ENCODE measurements around the gene GNPTAB. TPM values are rescaled to one million over a fixed set of nuclear protein-coding genes. Genes with fewer than 3 reads are reported as not detected.

Gene GNPTAB
- total RNA-seq, 3 donors from 2014 or later (not counting 1 experiment from before 2014, with no cell fraction given) = 260 to 285 (median 262) TPM

DNA sequence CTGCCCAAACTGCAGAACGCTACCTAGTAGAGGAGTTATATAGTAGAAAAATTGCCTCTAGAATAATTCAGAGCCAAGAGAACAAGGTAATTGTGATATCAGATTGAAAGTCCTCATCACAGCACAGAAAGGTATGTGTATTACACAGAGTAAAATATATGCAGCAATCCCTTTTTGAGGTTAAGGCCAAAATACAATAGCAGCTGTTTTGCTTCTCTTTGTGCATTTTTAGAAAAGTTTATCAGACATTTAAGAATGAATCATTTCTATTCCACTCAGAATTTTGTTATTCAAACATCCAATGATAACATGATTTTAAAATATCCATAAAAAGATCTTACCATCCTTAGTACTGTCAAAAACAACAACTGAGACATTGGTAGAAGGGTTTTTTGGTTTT lies 45.1 kb downstream of the GNPTAB start:
- Histone ChIP-seq H3K27ac (ENCODE audit: low read length) (no peak overlapping the region), H3K9me3 (ENCODE audit: control insufficient read depth, insufficient read depth, low read length) (no peaks in the 10 kb centered on the region), H3K4me1 (ENCODE audit: control insufficient read depth, insufficient read depth, low read length) (peaks cover 22% of the 10 kb centered on the region), H3K36me3 (ENCODE audit: control insufficient read depth, insufficient read depth, low read length) (peaks cover 64% of the 10 kb centered on the region), H3K27me3 (ENCODE audit: control insufficient read depth, insufficient read depth, low read length) (no peaks in the 10 kb centered on the region), H3K4me3 (ENCODE audit: low read length) (no peak overlapping the region)
- no peak for ATAC-seq
- intact Hi-C loops (cut with micrococcal nuclease) = no loop called here
- no peak overlapping the region for H3K4me3 Mint-ChIP-seq
- DNase-seq = no peak
- TF ChIP-seq, protein P1, sequence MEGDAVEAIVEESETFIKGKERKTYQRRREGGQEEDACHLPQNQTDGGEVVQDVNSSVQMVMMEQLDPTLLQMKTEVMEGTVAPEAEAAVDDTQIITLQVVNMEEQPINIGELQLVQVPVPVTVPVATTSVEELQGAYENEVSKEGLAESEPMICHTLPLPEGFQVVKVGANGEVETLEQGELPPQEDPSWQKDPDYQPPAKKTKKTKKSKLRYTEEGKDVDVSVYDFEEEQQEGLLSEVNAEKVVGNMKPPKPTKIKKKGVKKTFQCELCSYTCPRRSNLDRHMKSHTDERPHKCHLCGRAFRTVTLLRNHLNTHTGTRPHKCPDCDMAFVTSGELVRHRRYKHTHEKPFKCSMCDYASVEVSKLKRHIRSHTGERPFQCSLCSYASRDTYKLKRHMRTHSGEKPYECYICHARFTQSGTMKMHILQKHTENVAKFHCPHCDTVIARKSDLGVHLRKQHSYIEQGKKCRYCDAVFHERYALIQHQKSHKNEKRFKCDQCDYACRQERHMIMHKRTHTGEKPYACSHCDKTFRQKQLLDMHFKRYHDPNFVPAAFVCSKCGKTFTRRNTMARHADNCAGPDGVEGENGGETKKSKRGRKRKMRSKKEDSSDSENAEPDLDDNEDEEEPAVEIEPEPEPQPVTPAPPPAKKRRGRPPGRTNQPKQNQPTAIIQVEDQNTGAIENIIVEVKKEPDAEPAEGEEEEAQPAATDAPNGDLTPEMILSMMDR (IDR thresholded peaks at IDR 0.05) = no peak
- 100% methylated on average over 1 of the region's 1 CpG for WGBS (ENCODE audit: insufficient coverage)
- H3K9me3 Mint-ChIP-seq = no peaks in the 10 kb centered on the region
- H3K27ac Mint-ChIP-seq = peak overlapping the region in 1 of 2 donors; percentile 74
- H3K36me3 Mint-ChIP-seq = peaks cover 12% of the 10 kb centered on the region
- H3K4me1 Mint-ChIP-seq = peaks cover 40 to 56% of the 10 kb centered on the region in 2 donors
- no peaks in the 10 kb centered on the region for H3K27me3 Mint-ChIP-seq (ENCODE audit: low read depth in 2 of 2)

DNA sequence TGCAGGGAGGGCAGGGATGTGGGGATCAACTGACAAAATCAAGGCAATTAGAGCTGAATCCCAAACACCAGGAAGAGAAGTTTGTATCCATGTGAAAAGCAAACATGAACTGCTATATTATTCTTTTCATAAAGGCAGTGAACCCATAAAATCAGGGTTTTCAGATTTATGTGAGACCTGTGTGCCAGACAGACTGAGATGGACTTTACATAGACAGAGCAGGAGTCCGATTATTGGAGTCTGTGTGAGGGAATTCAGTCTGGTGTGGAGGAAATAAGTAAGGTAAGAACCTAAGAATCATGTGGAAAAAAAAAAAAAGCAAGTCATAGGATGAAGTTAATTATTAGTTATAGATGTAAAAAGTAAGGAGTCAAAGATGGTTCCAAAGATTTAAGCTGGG lies 46.4 kb downstream of the GNPTAB start:
- no peak overlapping the region for H3K4me3 Mint-ChIP-seq
- Histone ChIP-seq H3K9me3 (ENCODE audit: control insufficient read depth, insufficient read depth, low read length) (no peaks in the 10 kb centered on the region), H3K4me1 (ENCODE audit: control insufficient read depth, insufficient read depth, low read length) (peaks cover 15% of the 10 kb centered on the region), H3K36me3 (ENCODE audit: control insufficient read depth, insufficient read depth, low read length) (peaks cover 73% of the 10 kb centered on the region), H3K27me3 (ENCODE audit: control insufficient read depth, insufficient read depth, low read length) (no peaks in the 10 kb centered on the region), H3K27ac (ENCODE audit: low read length) (no peak overlapping the region), H3K4me3 (ENCODE audit: low read length) (no peak overlapping the region)
- ATAC-seq (no peak), DNase-seq (no peak)
- intact Hi-C loops (cut with micrococcal nuclease) = no loop called here
- peak overlapping the region; percentile 9 to 82 for H3K27ac Mint-ChIP-seq
- TF ChIP-seq, protein P1 (IDR thresholded peaks at IDR 0.05) = no peak
- H3K27me3 Mint-ChIP-seq (ENCODE audit: low read depth in 2 of 2) = no peaks in the 10 kb centered on the region
- H3K9me3 Mint-ChIP-seq = no peaks in the 10 kb centered on the region
- WGBS (ENCODE audit: insufficient coverage) = 100% methylated on average over 1 of the region's 1 CpG
- H3K36me3 Mint-ChIP-seq = peaks cover 3% of the 10 kb centered on the region
- peaks cover 31 to 46% of the 10 kb centered on the region in 2 donors for H3K4me1 Mint-ChIP-seq

DNA sequence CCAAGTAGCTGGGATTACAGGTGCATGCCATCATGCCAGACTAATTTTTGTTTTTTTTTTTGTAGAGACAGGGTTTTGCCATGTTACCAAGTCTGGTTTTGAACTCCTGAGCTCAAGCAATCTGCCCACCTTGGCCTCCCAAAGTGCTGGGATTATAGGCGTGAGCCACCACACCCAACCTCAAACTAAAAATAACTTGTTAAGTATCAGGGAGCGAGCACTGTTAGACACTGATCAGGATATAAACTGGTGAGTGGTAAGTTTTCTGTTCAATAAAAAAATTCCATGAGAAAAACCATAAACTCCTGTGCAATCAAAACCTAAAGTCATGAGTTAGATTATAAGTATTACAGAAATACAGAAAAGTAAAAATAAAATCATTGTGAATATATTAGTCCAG lies 46.9 kb downstream of the GNPTAB start:
- no peaks in the 10 kb centered on the region for H3K36me3 Mint-ChIP-seq

More for the DNA sequence above, 46.9 kb downstream of the GNPTAB start:
- Histone ChIP-seq H3K27ac (ENCODE audit: low read length) (no peak overlapping the region), H3K9me3 (ENCODE audit: control insufficient read depth, insufficient read depth, low read length) (no peaks in the 10 kb centered on the region), H3K4me3 (ENCODE audit: low read length) (no peak overlapping the region), H3K4me1 (ENCODE audit: control insufficient read depth, insufficient read depth, low read length) (peaks cover 11% of the 10 kb centered on the region), H3K27me3 (ENCODE audit: control insufficient read depth, insufficient read depth, low read length) (no peaks in the 10 kb centered on the region), H3K36me3 (ENCODE audit: control insufficient read depth, insufficient read depth, low read length) (peaks cover 73% of the 10 kb centered on the region)
- no peak for ATAC-seq
- Mint-ChIP-seq H3K27me3 (ENCODE audit: low read depth in 2 of 2) (no peaks in the 10 kb centered on the region), H3K4me1 (peaks cover 28 to 42% of the 10 kb centered on the region in 2 donors), H3K4me3 (no peak overlapping the region), H3K9me3 (no peaks in the 10 kb centered on the region), H3K27ac (peak overlapping the region; percentile 9 to 82)
- TF ChIP-seq, protein P1 (IDR thresholded peaks at IDR 0.05) = no peak
- DNase-seq = no peak
- WGBS (ENCODE audit: insufficient coverage) = 100% methylated on average over 1 of the region's 2 CpGs
- intact Hi-C loops (cut with micrococcal nuclease) = no loop called here
